Stomach (tissue), 9 donors: ENCODE results near the gene RTL10. TPM values are rescaled to one million over a fixed set of nuclear protein-coding genes. Genes with fewer than 3 reads are reported as not detected.

ENCODE experiments used
- DNase-seq, 2 donors: peaks; one replicate each; pipeline versions ENCODE4 v3.0.0 to v3.0.0-alpha.2; 2013 to 2019
- H3K27ac ChIP-seq, 5 donors: fragments of 200-600 bp in 4 of 5; sonication (generic) in 4 of 5; one replicate each; pipeline ENCODE4 v1.5.1; 2013 to 2019; ENCODE audit warnings: mild to moderate bottlenecking in 1 of 5, moderate library complexity in 1 of 5
- H3K27me3 ChIP-seq, 3 donors: fragments of 200-600 bp; sonication (generic); one replicate each; pipeline ENCODE4 v1.5.1; 2017 to 2019; ENCODE audit warnings: mixed run types in 1 of 3
- H3K36me3 ChIP-seq, 4 donors: fragments of 200-600 bp; sonication (generic); 1 replicate in 3 of 4; 2 replicates in 1 of 4; pipeline ENCODE4 v1.5.1; 2016 to 2019
- H3K4me1 ChIP-seq, 4 donors: fragments of 200-600 bp; sonication (generic); one replicate each; pipeline ENCODE4 v1.5.1; 2016 to 2019
- H3K4me3 ChIP-seq, 4 donors: fragments of 200-600 bp; sonication (generic) in 3 of 4; one replicate each; pipeline ENCODE4 v1.5.1; 2016 to 2019; ENCODE audit warnings: mild to moderate bottlenecking in 1 of 4
- H3K9me3 ChIP-seq, 4 donors: fragments of 200-600 bp; sonication (generic); one replicate each; pipeline ENCODE4 v1.5.1; 2016 to 2019
- EP300 ChIP-seq: sonication (generic); formaldehyde crosslinking; IDR thresholded peaks from one replicate; pipeline ENCODE4 v1.6.1; 2017; ENCODE audit warnings: antibody characterized with exemption
- POLR2A ChIP-seq, 4 donors: fragments of 450-650 bp; IDR thresholded peaks; one replicate each; pipeline ENCODE4 v1.6.1; 2016; ENCODE audit warnings: antibody characterized with exemption in 4 of 4, control low read depth in 2 of 4, mild to moderate bottlenecking in 1 of 4, moderate library complexity in 1 of 4
- POLR2AphosphoS5 ChIP-seq, 3 donors: sonication (generic); formaldehyde crosslinking; IDR thresholded peaks; one replicate each; pipeline ENCODE4 v1.6.1; 2016; ENCODE audit warnings: antibody characterized with exemption in 3 of 3
- WGBS, 5 donors: extraction: QIAGEN DNeasy Blood & Tissue Kit in 3 of 5; methylation state at CpG; one replicate each; pipeline versions ENCODE4 v1.1.5 to v1.1.7; 2013 to 2018; 5-methylcytosine and 5-hydroxymethylcytosine counted together
- intact Hi-C: fragments of 100-400 bp; cut with DNase I; formaldehyde crosslinking; loops from one replicate; pipeline ENCODE4 v1.15.1; 2023; ENCODE audit warnings: low total_unique reads
- polyA plus RNA-seq, 3 donors: library from polyadenylated mRNA; stranded (reverse); fragments of 200-250 nt; gene quantifications; one replicate each; pipeline ENCODE4 v1.2.3, GENCODE V29; 2013
- total RNA-seq, 5 donors: library from RNA; depleted of rRNA; stranded (reverse); fragments of >200 nt; gene quantifications; one replicate each; pipeline versions ENCODE4 v1.1.0 to v1.2.3, GENCODE V29; 2014 to 2016
- TF ChIP-seq, protein P1 (sequence below), 7 experiments: fragments of 450-650 bp in 4 of 7; fragments of 200-600 bp in 3 of 7; sonication (generic) in 3 of 7; IDR thresholded peaks; one replicate each; pipeline ENCODE4 v1.5.1; 2016 to 2019; ENCODE audit warnings: antibody characterized with exemption in 7 of 7, control low read depth in 2 of 7, mild to moderate bottlenecking in 1 of 7
- donor health status: healthy with polysubstance abuse.
- donor health status: Bipolar disorder and iron deficiency.
- donor health status: healthy.

RTL10 gene
- total and polyA plus RNA-seq, 8 donors, result 1.7 to 28.1 (median 8.4) TPM

DNA sequence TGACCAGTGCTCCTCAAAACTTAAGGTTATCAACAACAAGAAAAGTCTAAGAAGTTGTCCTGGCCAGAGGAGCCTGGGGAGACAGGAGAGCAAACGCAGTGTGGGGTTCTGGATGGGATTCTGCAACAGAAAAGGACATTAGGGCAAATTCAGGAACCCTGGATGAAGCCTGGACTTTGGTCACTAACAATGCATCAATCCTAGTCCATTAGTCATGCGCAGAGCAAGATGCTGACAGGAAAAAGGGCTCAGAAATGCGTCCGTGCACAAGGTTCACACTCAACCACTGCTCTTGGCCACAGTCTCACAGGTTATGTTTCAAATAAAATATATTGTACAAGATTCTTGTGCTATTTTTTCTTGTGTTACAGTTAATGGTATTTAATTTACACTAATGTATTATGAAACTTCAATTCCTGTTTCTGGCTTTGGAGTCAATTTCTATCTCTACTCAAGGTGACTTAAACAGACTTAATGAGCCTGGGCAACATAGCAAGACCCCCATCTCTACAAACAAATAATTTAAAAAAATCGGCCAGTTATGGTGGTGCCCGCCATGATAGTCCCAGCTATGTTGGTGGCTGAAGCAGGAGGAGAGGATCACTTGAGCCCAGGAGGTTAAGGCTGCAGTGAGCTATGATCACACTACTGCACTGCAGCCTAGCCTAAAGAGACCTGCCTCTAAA lies 13.6 kb downstream of the RTL10 start:
- Histone ChIP-seq H3K27ac (no peak overlapping the region), H3K27me3 (no peaks in the 10 kb centered on the region), H3K4me3 (no peak overlapping the region), H3K4me1 (peaks cover 15 to 29% (median 25%) of the 10 kb centered on the region in 4 donors), H3K36me3 (no peaks in the 10 kb centered on the region), H3K9me3 (no peaks in the 10 kb centered on the region)
- no peak for DNase-seq
- 91 to 95% (median 93%) methylated on average over 6 of the region's 6 CpGs for WGBS, 5 donors
- TF ChIP-seq EP300 (no peak), POLR2AphosphoS5 (IDR thresholded peaks at IDR 0.05) (no peak), POLR2A (IDR thresholded peaks at IDR 0.05) (no peak)
- TF ChIP-seq, protein P1, sequence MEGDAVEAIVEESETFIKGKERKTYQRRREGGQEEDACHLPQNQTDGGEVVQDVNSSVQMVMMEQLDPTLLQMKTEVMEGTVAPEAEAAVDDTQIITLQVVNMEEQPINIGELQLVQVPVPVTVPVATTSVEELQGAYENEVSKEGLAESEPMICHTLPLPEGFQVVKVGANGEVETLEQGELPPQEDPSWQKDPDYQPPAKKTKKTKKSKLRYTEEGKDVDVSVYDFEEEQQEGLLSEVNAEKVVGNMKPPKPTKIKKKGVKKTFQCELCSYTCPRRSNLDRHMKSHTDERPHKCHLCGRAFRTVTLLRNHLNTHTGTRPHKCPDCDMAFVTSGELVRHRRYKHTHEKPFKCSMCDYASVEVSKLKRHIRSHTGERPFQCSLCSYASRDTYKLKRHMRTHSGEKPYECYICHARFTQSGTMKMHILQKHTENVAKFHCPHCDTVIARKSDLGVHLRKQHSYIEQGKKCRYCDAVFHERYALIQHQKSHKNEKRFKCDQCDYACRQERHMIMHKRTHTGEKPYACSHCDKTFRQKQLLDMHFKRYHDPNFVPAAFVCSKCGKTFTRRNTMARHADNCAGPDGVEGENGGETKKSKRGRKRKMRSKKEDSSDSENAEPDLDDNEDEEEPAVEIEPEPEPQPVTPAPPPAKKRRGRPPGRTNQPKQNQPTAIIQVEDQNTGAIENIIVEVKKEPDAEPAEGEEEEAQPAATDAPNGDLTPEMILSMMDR (IDR thresholded peaks at IDR 0.05), result no peak
- intact Hi-C loops, result no loop called here

DNA sequence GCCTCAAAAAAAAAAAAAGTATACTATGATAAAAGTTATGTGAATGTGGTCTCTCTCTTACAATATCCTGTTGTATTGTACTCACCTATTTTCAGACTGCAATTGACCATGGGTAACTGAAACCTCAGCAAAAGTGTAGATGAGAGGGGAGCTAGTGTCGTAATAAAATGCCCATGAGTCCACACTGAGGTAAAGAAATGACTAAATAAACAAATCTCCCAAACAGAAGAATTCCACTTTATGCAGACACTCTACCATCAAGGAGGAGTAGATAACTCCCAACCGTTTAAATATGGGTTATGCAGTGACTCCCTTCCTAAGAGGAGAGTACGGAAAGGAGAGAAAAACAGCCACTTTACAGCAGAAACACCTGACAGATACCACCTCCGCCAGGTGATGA lies 14.6 kb downstream of the RTL10 start:
- intact Hi-C loops, result no loop called here
- Histone ChIP-seq H3K4me3 (no peak overlapping the region), H3K36me3 (no peaks in the 10 kb centered on the region), H3K27me3 (no peaks in the 10 kb centered on the region), H3K27ac (no peak overlapping the region), H3K9me3 (no peaks in the 10 kb centered on the region), H3K4me1 (peaks cover 14 to 22% (median 19%) of the 10 kb centered on the region in 4 donors)
- DNase-seq, result no peak
- WGBS, 5 donors, result 82 to 87% (median 86%) methylated on average over 4 of the region's 4 CpGs
- no peak for TF ChIP-seq POLR2AphosphoS5 (IDR thresholded peaks at IDR 0.05)
- TF ChIP-seq POLR2A (IDR thresholded peaks at IDR 0.05), result no peak
- no peak for TF ChIP-seq EP300
- TF ChIP-seq, protein P1 (IDR thresholded peaks at IDR 0.05), result no peak

DNA sequence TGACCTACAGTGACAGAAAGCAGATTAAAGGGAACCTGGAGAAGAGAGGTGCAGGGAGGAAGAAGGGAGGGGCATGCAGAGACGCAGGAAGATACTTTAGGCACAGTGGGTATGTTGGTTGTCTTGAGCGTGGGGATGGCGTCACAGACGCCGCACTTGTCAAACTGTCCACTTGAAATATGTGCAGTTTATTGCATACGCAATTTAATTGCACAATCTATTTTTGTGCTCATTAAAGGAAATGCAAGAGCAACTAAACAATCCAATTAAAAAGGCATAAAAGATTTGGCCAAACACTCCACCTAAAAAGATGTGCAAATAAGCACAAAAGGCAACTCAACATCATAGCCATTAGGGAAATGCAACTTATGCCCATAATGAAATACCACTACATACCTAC lies 16.8 kb downstream of the RTL10 start:
- Histone ChIP-seq H3K27me3 (no peaks in the 10 kb centered on the region), H3K36me3 (no peaks in the 10 kb centered on the region), H3K4me1 (peaks cover 0 to under 1% (median under 1%) of the 10 kb centered on the region in 4 donors), H3K4me3 (no peak overlapping the region), H3K27ac (no peak overlapping the region), H3K9me3 (no peaks in the 10 kb centered on the region)
- 85 to 97% (median 94%) methylated on average over 6 of the region's 6 CpGs for WGBS, 5 donors
- intact Hi-C loops, result no loop called here
- TF ChIP-seq POLR2AphosphoS5 (IDR thresholded peaks at IDR 0.05) (no peak), EP300 (no peak), POLR2A (IDR thresholded peaks at IDR 0.05) (no peak)
- TF ChIP-seq, protein P1 (IDR thresholded peaks at IDR 0.05), result no peak
- DNase-seq, result no peak

DNA sequence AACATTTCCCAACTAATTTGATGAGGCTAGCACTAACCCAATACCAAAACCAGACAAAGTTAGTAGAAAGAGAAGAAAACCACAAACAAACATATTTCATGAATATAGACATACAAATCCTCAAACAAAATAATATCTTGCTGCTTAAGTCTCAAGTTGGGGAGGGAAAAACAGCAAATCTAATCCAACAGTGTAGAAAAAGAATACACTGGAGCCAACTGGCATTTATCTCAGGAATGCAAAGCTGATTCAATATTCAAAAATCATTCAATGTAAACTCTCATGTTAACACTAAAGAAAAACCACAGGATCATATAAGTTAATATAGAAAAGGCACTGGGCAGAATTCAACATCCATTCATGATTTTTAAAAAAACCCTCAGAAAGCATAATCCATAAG lies 18.2 kb downstream of the RTL10 start:
- Histone ChIP-seq H3K36me3 (no peaks in the 10 kb centered on the region), H3K9me3 (no peaks in the 10 kb centered on the region), H3K4me3 (no peak overlapping the region), H3K4me1 (no peaks in the 10 kb centered on the region), H3K27ac (no peak overlapping the region), H3K27me3 (no peaks in the 10 kb centered on the region)
- TF ChIP-seq, protein P1 (IDR thresholded peaks at IDR 0.05), result no peak
- TF ChIP-seq POLR2A (IDR thresholded peaks at IDR 0.05) (no peak), POLR2AphosphoS5 (IDR thresholded peaks at IDR 0.05) (no peak), EP300 (no peak)
- intact Hi-C loops, result no loop called here
- no peak for DNase-seq
